GM12878 (cell line): ENCODE data around the gene CACNB3.

Experiments
- ATF3 ChIP-seq: IDR thresholded peaks from 2 replicates; pipeline ENCODE4 v1.6.1; 2011; ENCODE audit warnings: low read depth, mild to moderate bottlenecking, low read length, moderate library complexity, borderline replicate concordance; ENCODE audit errors: extremely low read depth
- CTCF ChIP-seq, 3 experiments: IDR thresholded peaks in 2 of 3; conservative IDR thresholded peaks in 1 of 3; 2 replicates each; pipeline ENCODE4 v1.5.1; 2011; ENCODE audit warnings: low read depth in 3 of 3, low read length in 3 of 3, mild to moderate bottlenecking in 3 of 3, control low read depth in 2 of 3, moderate library complexity in 2 of 3, inconsistent platforms in 1 of 3, mixed read lengths in 1 of 3; ENCODE audit not compliant: control insufficient read depth in 2 of 3, insufficient read depth in 1 of 3; ENCODE audit errors: extremely low read depth in 1 of 3
- EP300 ChIP-seq, 2 experiments: fragments of 150-350 bp in 1 of 2; IDR thresholded peaks; 2 replicates each; pipeline ENCODE4 v1.6.1; 2011 to 2012; ENCODE audit warnings: low read depth in 2 of 2, low read length in 2 of 2, borderline replicate concordance in 1 of 2, improper control_type of control experiment in 1 of 2, inconsistent platforms in 1 of 2; ENCODE audit not compliant: control insufficient read depth in 1 of 2
- IKZF1 ChIP-seq: fragments of 450-650 bp; conservative IDR thresholded peaks from 2 replicates; pipeline ENCODE4 v1.6.1; 2017; ENCODE audit warnings: antibody characterized with exemption, mild to moderate bottlenecking
- MXI1 ChIP-seq: fragments of 150-350 bp; IDR thresholded peaks from 2 replicates; pipeline ENCODE4 v1.6.1; 2011; ENCODE audit warnings: low read depth, mild to moderate bottlenecking, inconsistent platforms, low read length, improper control_type of control experiment
- NBN ChIP-seq: fragments of 450-650 bp; IDR thresholded peaks from 2 replicates; pipeline ENCODE4 v1.6.1; 2016
- POLR2AphosphoS5 ChIP-seq: IDR thresholded peaks from 2 replicates; pipeline ENCODE4 v1.6.1; 2011; ENCODE audit warnings: mild to moderate bottlenecking, low read length, inconsistent platforms
- RCOR1 ChIP-seq: conservative IDR thresholded peaks from 2 replicates; pipeline ENCODE4 v1.6.1; 2012; ENCODE audit warnings: low read depth, low read length, improper control_type of control experiment
- REST ChIP-seq: IDR thresholded peaks from 2 replicates; pipeline ENCODE4 v1.6.1; 2012; ENCODE audit warnings: mild to moderate bottlenecking, low read depth, low read length
- RFX5 ChIP-seq: IDR thresholded peaks from 2 replicates; pipeline ENCODE4 v1.6.1; 2011; ENCODE audit warnings: low read depth, low read length, improper control_type of control experiment
- SMAD5 ChIP-seq: IDR thresholded peaks from 2 replicates; pipeline ENCODE4 v1.6.1; 2016; ENCODE audit warnings: antibody characterized with exemption, low read depth
- TF ChIP-seq, protein P1 (sequence below): IDR thresholded peaks from 2 replicates; pipeline ENCODE4 v1.6.1; 2011; ENCODE audit warnings: borderline replicate concordance, low read depth, mild to moderate bottlenecking, moderate library complexity, mixed read lengths, low read length; ENCODE audit not compliant: insufficient read depth; ENCODE audit errors: extremely low read length

DNA sequence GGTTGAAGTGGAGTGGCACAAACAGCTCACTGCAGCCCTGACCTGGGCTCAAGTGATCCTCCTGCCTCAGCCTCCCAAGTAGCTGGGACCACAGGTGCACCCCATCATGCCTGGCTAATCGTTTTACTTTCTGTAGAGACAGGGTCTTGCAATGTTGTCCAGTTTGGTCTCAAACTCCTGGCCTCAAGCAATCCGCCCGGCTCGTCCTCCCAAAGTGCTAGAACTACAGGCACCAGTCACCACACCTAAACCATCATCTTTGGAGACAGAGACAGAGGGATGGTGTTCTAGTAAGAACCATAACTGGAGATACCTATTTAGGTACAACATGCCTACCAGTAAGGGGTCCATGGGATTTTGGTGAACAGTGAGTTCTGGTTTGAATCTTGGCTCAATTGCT is 36.2 kb downstream of the CACNB3 start:
- no peak for TF ChIP-seq NBN
- no peak for TF ChIP-seq EP300 (IDR thresholded peaks at IDR 0.05; ENCODE audit: borderline replicate concordance in 1 of 2, control insufficient read depth in 1 of 2, low read depth in 2 of 2, low read length in 2 of 2)
- no peak for TF ChIP-seq CTCF (IDR thresholded peaks at IDR 0.05 in 2 of 3, conservative IDR thresholded peaks at IDR 0.05 in 1 of 3; ENCODE audit: control insufficient read depth in 2 of 3, extremely low read depth in 1 of 3, insufficient read depth in 1 of 3, low read depth in 3 of 3, low read length in 3 of 3)
- TF ChIP-seq, protein P1, sequence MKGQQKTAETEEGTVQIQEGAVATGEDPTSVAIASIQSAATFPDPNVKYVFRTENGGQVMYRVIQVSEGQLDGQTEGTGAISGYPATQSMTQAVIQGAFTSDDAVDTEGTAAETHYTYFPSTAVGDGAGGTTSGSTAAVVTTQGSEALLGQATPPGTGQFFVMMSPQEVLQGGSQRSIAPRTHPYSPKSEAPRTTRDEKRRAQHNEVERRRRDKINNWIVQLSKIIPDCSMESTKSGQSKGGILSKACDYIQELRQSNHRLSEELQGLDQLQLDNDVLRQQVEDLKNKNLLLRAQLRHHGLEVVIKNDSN = no peak
- TF ChIP-seq IKZF1 = no peak
- TF ChIP-seq SMAD5 = no peak
- no peak for TF ChIP-seq REST
- TF ChIP-seq ATF3 = no peak
- no peak for TF ChIP-seq RFX5
- no peak for TF ChIP-seq RCOR1
- TF ChIP-seq MXI1 = no peak
- TF ChIP-seq POLR2AphosphoS5 = no peak
